Small intestine (tissue), 16 donors: ENCODE results near the gene SPINK1. TPM values are rescaled to one million over a fixed set of nuclear protein-coding genes. Genes with fewer than 3 reads are reported as not detected.
A peak's percentile ranks its signal among the peaks of the same experiment; 100 is the strongest.

Source experiments
- DNase-seq, 2 donors: peaks; one replicate each; pipeline versions ENCODE4 v3.0.0 to v3.0.0-alpha.2; 2013
- FAIRE-seq: peaks from 2 replicates; lab custom pipeline; 2012; peaks lifted over from hg19 to GRCh38; lab: Jason Lieb, UNC
- H3K27ac ChIP-seq, 3 donors: one replicate each; pipeline ENCODE4 v1.5.1; 2013; ENCODE audit warnings: low read length in 2 of 3, mild to moderate bottlenecking in 2 of 3, control low read depth in 1 of 3, inconsistent platforms in 1 of 3, low read depth in 1 of 3, moderate library complexity in 1 of 3
- H3K27me3 ChIP-seq, 3 donors: one replicate each; pipeline ENCODE4 v1.6.1; 2013; ENCODE audit warnings: low read length in 3 of 3, inconsistent platforms in 1 of 3; ENCODE audit not compliant: control insufficient read depth in 3 of 3, insufficient read depth in 3 of 3
- H3K36me3 ChIP-seq, 3 donors: one replicate each; pipeline ENCODE4 v1.6.1; 2013; ENCODE audit warnings: low read length in 3 of 3, inconsistent platforms in 1 of 3, low read depth in 1 of 3, mild to moderate bottlenecking in 1 of 3, moderate library complexity in 1 of 3; ENCODE audit not compliant: control insufficient read depth in 3 of 3, insufficient read depth in 2 of 3
- H3K4me1 ChIP-seq, 3 donors: one replicate each; pipeline ENCODE4 v1.6.1; 2013; ENCODE audit warnings: low read length in 2 of 3, inconsistent platforms in 1 of 3, low read depth in 1 of 3, mild to moderate bottlenecking in 1 of 3, moderate library complexity in 1 of 3; ENCODE audit not compliant: control insufficient read depth in 3 of 3, insufficient read depth in 2 of 3
- H3K4me3 ChIP-seq, 3 donors: one replicate each; pipeline ENCODE4 v1.5.1; 2013; ENCODE audit warnings: low read length in 3 of 3, control low read depth in 1 of 3, inconsistent platforms in 1 of 3, low read depth in 1 of 3, mild to moderate bottlenecking in 1 of 3, moderate library complexity in 1 of 3
- H3K9me3 ChIP-seq, 2 donors: one replicate each; pipeline ENCODE4 v1.6.1; 2013; ENCODE audit warnings: low read depth in 1 of 2, low read length in 1 of 2; ENCODE audit not compliant: control insufficient read depth in 2 of 2, insufficient read depth in 1 of 2
- WGBS, 3 donors: extraction: QIAGEN DNeasy Blood & Tissue Kit; methylation state at CpG; one replicate each; pipeline ENCODE4 v1.1.7; 2013; 5-methylcytosine and 5-hydroxymethylcytosine counted together
- long read RNA-seq, 10 donors: transcript quantifications; one replicate each; lab custom pipeline, GENCODE V29; 2026
- polyA plus RNA-seq, 4 donors: library from polyadenylated mRNA; stranded (reverse) in 3 of 4; unstranded in 1 of 4; fragments of 200-250 nt in 3 of 4; fragments of 120-200 nt in 1 of 4; gene quantifications; one replicate each; pipeline versions ENCODE4 v1.2.1 to v1.2.3, GENCODE V29; 2013
- donor health status: healthy with polysubstance abuse.
- donor health status: control.
- donor health status: control.
- donor health status: Bipolar disorder and iron deficiency.
- donor health status: healthy.

SPINK1 gene
- 1,000 to 10,000 TPM in 2 of 4 donors, 100 to 1,000 TPM in 2; 258 to 1,597 (median 831) TPM for polyA plus RNA-seq
- long read RNA-seq, donor 1, transcript SPINK1-203 (3 exons, 1,188 nt): minor isoform, 21 of 1,375 reads
- long read RNA-seq, donor 1, transcript SPINK1-201 (4 exons, 542 nt): major isoform, 810 of 1,375 reads
- long read RNA-seq, donor 1, transcript SPINK1-202 (2 exons, 244 nt): minor isoform, 454 of 1,375 reads
- long read RNA-seq, donor 1, partial matches to known transcripts: 22 of 1,375 reads
- long read RNA-seq, donor 1, other reads (novel, unspliced or antisense): 68 of 1,375 reads
- long read RNA-seq, donor 2, transcript SPINK1-201 (4 exons, 542 nt): major isoform, 162 of 279 reads
- long read RNA-seq, donor 2, transcript SPINK1-202 (2 exons, 244 nt): minor isoform, 96 of 279 reads
- long read RNA-seq, donor 2, partial matches to known transcripts: 0 of 279 reads
- long read RNA-seq, donor 2, other reads (novel, unspliced or antisense): 19 of 279 reads
- long read RNA-seq, donor 3, transcript SPINK1-201 (4 exons, 542 nt): major isoform, 292 of 574 reads
- long read RNA-seq, donor 3, transcript SPINK1-202 (2 exons, 244 nt): minor isoform, 264 of 574 reads
- long read RNA-seq, donor 3, transcript SPINK1-203 (3 exons, 1,188 nt): minor isoform, 6 of 574 reads
- long read RNA-seq, donor 3, partial matches to known transcripts: 0 of 574 reads
- long read RNA-seq, donor 3, other reads (novel, unspliced or antisense): 12 of 574 reads
- long read RNA-seq, donor 4, partial matches to known transcripts: 0 of 1 reads
- long read RNA-seq, donor 4, other reads (novel, unspliced or antisense): 0 of 1 reads
- long read RNA-seq, donor 5, transcript SPINK1-202 (2 exons, 244 nt): minor isoform, 59 of 147 reads
- long read RNA-seq, donor 5, transcript SPINK1-201 (4 exons, 542 nt): major isoform, 81 of 147 reads
- long read RNA-seq, donor 5, partial matches to known transcripts: 0 of 147 reads
- long read RNA-seq, donor 5, other reads (novel, unspliced or antisense): 7 of 147 reads
- long read RNA-seq, donor 6, transcript SPINK1-203 (3 exons, 1,188 nt): minor isoform, 8 of 473 reads
- long read RNA-seq, donor 6, transcript SPINK1-201 (4 exons, 542 nt): major isoform, 251 of 473 reads
- long read RNA-seq, donor 6, transcript SPINK1-202 (2 exons, 244 nt): minor isoform, 197 of 473 reads
- long read RNA-seq, donor 6, partial matches to known transcripts: 0 of 473 reads
- long read RNA-seq, donor 6, other reads (novel, unspliced or antisense): 17 of 473 reads
- long read RNA-seq, donor 7: 0 reads
- long read RNA-seq, donor 8: 0 reads
- long read RNA-seq, donor 9, transcript SPINK1-201 (4 exons, 542 nt): major isoform, 63 of 114 reads
- long read RNA-seq, donor 9, transcript SPINK1-202 (2 exons, 244 nt): minor isoform, 37 of 114 reads
- long read RNA-seq, donor 9, partial matches to known transcripts: 0 of 114 reads
- long read RNA-seq, donor 9, other reads (novel, unspliced or antisense): 13 of 114 reads
- long read RNA-seq, donor 10, transcript SPINK1-202 (2 exons, 244 nt): minor isoform, 136 of 370 reads
- long read RNA-seq, donor 10, transcript SPINK1-201 (4 exons, 542 nt): major isoform, 217 of 370 reads
- long read RNA-seq, donor 10, partial matches to known transcripts: 5 of 370 reads
- long read RNA-seq, donor 10, other reads (novel, unspliced or antisense): 9 of 370 reads

DNA sequence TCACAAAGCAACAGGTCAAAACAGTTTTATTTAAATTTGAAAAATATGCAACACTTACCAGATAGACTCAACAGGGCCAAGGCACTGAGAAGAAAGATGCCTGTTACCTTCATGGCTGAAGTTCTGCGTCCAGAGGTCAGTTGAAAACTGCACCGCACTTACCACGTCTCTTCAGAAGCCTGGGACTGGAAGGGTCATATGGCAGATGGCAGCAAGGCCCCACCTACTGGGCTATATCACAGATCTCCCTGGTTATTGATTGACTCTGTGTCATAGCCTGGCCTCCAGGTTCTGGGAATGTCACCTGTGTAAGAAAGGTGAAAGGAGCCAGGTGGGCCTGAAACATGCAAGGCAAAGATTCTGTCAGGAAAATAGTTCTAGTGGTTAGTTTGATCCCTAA is at the start of gene SPINK1:
SPINK1 (minus strand) TSS at position 207 of the 400 bp plus-strand sequence; CDS start at position 113, 94 bp downstream.
- peak within 1 kb of the TSS; percentile 36 to 50 (median 45) for H3K4me3 ChIP-seq
- H3K27ac ChIP-seq: peak within 1 kb of the TSS; percentile 33 to 64 (median 60)

DNA sequence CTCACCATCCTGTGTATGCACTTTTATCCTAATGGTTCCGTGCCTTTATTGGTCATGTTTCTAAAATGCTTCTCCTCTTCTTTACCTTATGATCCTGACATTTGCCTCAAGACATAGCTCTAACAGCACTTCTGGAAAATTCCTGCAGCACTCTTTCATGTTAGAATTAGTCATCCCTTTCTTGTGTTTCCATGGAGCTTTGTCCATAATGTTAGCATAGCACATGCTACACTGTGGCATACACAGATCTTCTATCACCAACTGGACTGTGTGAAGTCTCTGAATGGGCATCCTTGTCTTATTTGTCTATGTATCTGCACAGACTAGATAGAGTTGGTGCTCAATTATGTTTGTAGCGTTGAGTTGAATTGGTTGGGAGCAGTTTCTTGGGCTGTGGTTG is 49.0 kb upstream of the SPINK1 start:
- WGBS, 3 donors: 90 to 100% (median 93%) methylated on average over 2 of the region's 2 CpGs
- H3K4me1 ChIP-seq: no peaks in the 10 kb centered on the region
- no peak overlapping the region for H3K27ac ChIP-seq
- no peaks in the 10 kb centered on the region for H3K27me3 ChIP-seq
- H3K4me3 ChIP-seq: no peak overlapping the region
- no peak for FAIRE-seq
- no peak for DNase-seq
- no peaks in the 10 kb centered on the region for H3K36me3 ChIP-seq
- no peaks in the 10 kb centered on the region for H3K9me3 ChIP-seq

More for the DNA sequence above, at the start of gene SPINK1:
- Histone ChIP-seq H3K9me3 (no peaks in the 10 kb centered on the region), H3K4me1 (peaks cover 0 to 28% (median 2%) of the 10 kb centered on the region in 3 donors), H3K36me3 (peaks cover 0 to 3% (median 0%) of the 10 kb centered on the region in 3 donors), H3K27me3 (no peaks in the 10 kb centered on the region)
- FAIRE-seq (no peak), DNase-seq (peak; percentile 86 to 91)
- 25 to 64% (median 32%) methylated on average over 3 of the region's 3 CpGs for WGBS, 3 donors

DNA sequence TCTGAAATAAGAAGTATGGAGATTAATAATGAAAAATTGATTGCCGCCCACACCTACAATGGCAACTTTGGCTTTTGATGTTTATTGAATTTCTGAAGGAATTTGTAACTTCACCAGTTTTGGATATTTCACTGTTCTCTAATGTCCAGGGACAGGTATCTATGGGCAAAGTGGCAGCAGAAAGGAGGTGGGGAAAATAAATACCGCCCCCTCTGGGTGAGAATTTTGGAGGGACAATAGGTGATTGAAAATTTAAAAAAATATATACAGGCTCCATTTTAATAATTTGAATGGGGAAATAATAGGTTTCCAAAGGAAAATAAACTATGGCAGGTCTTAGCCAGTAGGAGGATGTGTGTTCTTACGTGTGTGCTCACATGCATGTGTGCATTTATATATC is 48.3 kb upstream of the SPINK1 start:
- 96 to 99% (median 98%) methylated on average over 3 of the region's 3 CpGs for WGBS, 3 donors
- FAIRE-seq: no peak
- Histone ChIP-seq H3K4me3 (no peak overlapping the region), H3K27me3 (no peaks in the 10 kb centered on the region), H3K36me3 (no peaks in the 10 kb centered on the region), H3K9me3 (no peaks in the 10 kb centered on the region), H3K27ac (no peak overlapping the region), H3K4me1 (no peaks in the 10 kb centered on the region)
- DNase-seq: no peak

GRCh38 chr5:147878066-147878759 is 46.7 kb upstream of the SPINK1 start, which contains the start of gene SCGB3A2:
Gene SCGB3A2, plus strand, starts transcription at chr5:147878711. Its CDS starts 93 bp downstream, at chr5:147878804.
- H3K27me3 ChIP-seq: no peaks in the 10 kb centered on the region
- no peaks in the 10 kb centered on the region for H3K4me1 ChIP-seq
- FAIRE-seq (no peak), DNase-seq (no peak)
- H3K36me3 ChIP-seq: no peaks in the 10 kb centered on the region
- H3K9me3 ChIP-seq: no peaks in the 10 kb centered on the region
- no peak within 1 kb of the TSS for H3K27ac ChIP-seq
- 59 to 67% (median 60%) methylated on average over 2 of the region's 2 CpGs for WGBS, 3 donors
- H3K4me3 ChIP-seq: no peak within 1 kb of the TSS

GRCh38 chr5:147876626-147877025 is 45.2 kb upstream of the SPINK1 start:
- no peaks in the 10 kb centered on the region for H3K4me1 ChIP-seq
- H3K27ac ChIP-seq: no peak overlapping the region
- WGBS, 3 donors: 63 to 77% (median 73%) methylated on average over 2 of the region's 2 CpGs
- FAIRE-seq (no peak), DNase-seq (no peak)
- H3K27me3 ChIP-seq: no peaks in the 10 kb centered on the region
- H3K4me3 ChIP-seq: no peak overlapping the region
- no peaks in the 10 kb centered on the region for H3K9me3 ChIP-seq
- no peaks in the 10 kb centered on the region for H3K36me3 ChIP-seq

- Histone ChIP-seq H3K27ac (no peak overlapping the region), H3K36me3 (no peaks in the 10 kb centered on the region), H3K27me3 (no peaks in the 10 kb centered on the region), H3K4me1 (no peaks in the 10 kb centered on the region), H3K4me3 (no peak overlapping the region), H3K9me3 (no peaks in the 10 kb centered on the region)
- no peak for DNase-seq
- no peak for FAIRE-seq
These were observed 44.7 kb upstream of the SPINK1 start for GRCh38 chr5:147876141-147876540.

- 30 to 43% (median 43%) methylated on average over 3 of the region's 3 CpGs for WGBS, 3 donors
- Histone ChIP-seq H3K9me3 (no peaks in the 10 kb centered on the region), H3K4me3 (no peak overlapping the region), H3K27ac (no peak overlapping the region), H3K27me3 (no peaks in the 10 kb centered on the region), H3K4me1 (no peaks in the 10 kb centered on the region), H3K36me3 (no peaks in the 10 kb centered on the region)
- no peak for DNase-seq
- no peak for FAIRE-seq
These were observed 43.5 kb upstream of the SPINK1 start for GRCh38 chr5:147874910-147875367.
